Astrocyte of the cerebellum (primary cell): ENCODE results near the gene RMI2.
"Not testable (repeated sequence)": the region's sequence is repeated elsewhere in the genome, so short reads cannot be mapped to it uniquely, and the experiment has no call there.

Source experiments
- DNase-seq: peaks from one replicate; pipeline ENCODE4 v3.0.0-alpha.2; 2011; ENCODE audit warnings: low read depth
- H3K4me3 ChIP-seq: 2 replicates; pipeline ENCODE4 v1.5.1; 2011; ENCODE audit warnings: mild to moderate bottlenecking, low read depth, low read length, moderate library complexity
- CTCF ChIP-seq: IDR thresholded peaks from 2 replicates; pipeline ENCODE4 v1.5.1; 2012; ENCODE audit warnings: low read length, low read depth, moderate library complexity, mild to moderate bottlenecking; ENCODE audit errors: missing control alignments
- in situ Hi-C: cut with HindIII; loops from 2 replicates; pipeline ENCODE4 v1.10.0; 2017; ENCODE audit warnings: low sequenced_read_pairs

The RMI2 gene

GRCh38 chr16:11345040-11345862 is at the start of gene RMI2:
Gene RMI2 (plus strand): TSS chr16:11345459. CDS start chr16:11345472, 13 bp downstream.
- no peak for TF ChIP-seq CTCF
- peak within 1 kb of the TSS; percentile 38 for H3K4me3 ChIP-seq
- in situ Hi-C loops = no loop called here
- DNase-seq = peak; percentile 87

- DNase-seq = no peak
- TF ChIP-seq CTCF = no peak
- H3K4me3 ChIP-seq = no peak overlapping the region
- in situ Hi-C loops = no loop called here
These were observed 49.6 kb upstream of the RMI2 start for GRCh38 chr16:11295672-11296071.

GRCh38 chr16:11296351-11296705 is 48.9 kb upstream of the RMI2 start:
- DNase-seq = no peak
- TF ChIP-seq CTCF = no peak
- H3K4me3 ChIP-seq = no peak overlapping the region
- in situ Hi-C loops = no loop called here

- TF ChIP-seq CTCF = no peak
- no peak overlapping the region for H3K4me3 ChIP-seq
- in situ Hi-C loops = no loop called here
- no peak for DNase-seq
These were observed 48.4 kb upstream of the RMI2 start for GRCh38 chr16:11296706-11297491.

GRCh38 chr16:11297492-11298142 is 47.6 kb upstream of the RMI2 start:
- in situ Hi-C loops = no loop called here
- no peak for TF ChIP-seq CTCF
- no peak for DNase-seq
- no peak overlapping the region for H3K4me3 ChIP-seq

GRCh38 chr16:11298143-11298900 is 46.9 kb upstream of the RMI2 start:
- H3K4me3 ChIP-seq = no peak overlapping the region
- in situ Hi-C loops = no loop called here
- no peak for DNase-seq
- no peak for TF ChIP-seq CTCF

GRCh38 chr16:11298950-11299547 is 46.2 kb upstream of the RMI2 start:
- H3K4me3 ChIP-seq, DNase-seq, in situ Hi-C loops: not testable (repeated sequence)
